Measurements from ENCODE around the gene EXD3.

Gene EXD3

DNA sequence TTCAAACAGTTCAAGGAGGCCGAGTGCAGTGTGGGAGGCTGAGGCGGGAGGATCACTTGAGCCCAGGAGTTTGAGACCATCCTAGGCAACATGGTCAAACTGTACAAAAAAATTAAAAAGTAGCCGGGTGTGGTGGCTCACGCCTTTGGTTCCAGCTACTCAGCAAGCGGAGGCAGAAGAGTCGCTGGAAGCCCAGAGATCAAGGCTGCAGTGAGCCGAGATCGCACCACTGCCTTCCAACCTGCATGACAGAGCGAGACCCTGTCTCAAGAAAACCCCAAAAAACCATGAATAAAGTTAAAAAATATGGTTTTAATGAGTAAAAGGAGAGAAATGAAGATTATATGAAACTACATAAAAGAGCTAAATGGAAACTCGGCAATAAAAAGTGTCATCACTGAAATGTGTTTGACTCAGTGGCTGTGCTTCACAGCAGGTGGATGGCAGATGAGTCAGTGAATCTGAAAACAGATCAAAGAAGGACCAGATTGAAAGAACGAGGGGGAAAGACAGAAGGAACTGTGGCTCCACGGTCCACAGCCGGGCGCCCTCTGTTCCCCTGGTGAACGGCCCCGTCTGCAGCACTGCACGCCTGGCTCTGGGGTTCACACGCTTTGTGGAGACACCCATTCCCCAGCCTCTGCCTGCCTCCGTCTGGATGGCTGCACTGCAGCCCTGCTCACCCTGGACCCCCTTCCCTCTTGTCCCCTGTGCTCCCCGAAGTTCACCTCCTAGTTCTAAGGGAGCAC lies 25.1 kb downstream of the EXD3 start:
- no peak for DNase-seq (ENCODE audit: low read depth)
- TF ChIP-seq, protein P1, sequence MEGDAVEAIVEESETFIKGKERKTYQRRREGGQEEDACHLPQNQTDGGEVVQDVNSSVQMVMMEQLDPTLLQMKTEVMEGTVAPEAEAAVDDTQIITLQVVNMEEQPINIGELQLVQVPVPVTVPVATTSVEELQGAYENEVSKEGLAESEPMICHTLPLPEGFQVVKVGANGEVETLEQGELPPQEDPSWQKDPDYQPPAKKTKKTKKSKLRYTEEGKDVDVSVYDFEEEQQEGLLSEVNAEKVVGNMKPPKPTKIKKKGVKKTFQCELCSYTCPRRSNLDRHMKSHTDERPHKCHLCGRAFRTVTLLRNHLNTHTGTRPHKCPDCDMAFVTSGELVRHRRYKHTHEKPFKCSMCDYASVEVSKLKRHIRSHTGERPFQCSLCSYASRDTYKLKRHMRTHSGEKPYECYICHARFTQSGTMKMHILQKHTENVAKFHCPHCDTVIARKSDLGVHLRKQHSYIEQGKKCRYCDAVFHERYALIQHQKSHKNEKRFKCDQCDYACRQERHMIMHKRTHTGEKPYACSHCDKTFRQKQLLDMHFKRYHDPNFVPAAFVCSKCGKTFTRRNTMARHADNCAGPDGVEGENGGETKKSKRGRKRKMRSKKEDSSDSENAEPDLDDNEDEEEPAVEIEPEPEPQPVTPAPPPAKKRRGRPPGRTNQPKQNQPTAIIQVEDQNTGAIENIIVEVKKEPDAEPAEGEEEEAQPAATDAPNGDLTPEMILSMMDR (IDR thresholded peaks at IDR 0.05; ENCODE audit: control insufficient read depth, extremely low read depth, insufficient read depth) = no peak
- no peak overlapping the region for H3K4me3 ChIP-seq (ENCODE audit: low read depth, low read length)

DNA sequence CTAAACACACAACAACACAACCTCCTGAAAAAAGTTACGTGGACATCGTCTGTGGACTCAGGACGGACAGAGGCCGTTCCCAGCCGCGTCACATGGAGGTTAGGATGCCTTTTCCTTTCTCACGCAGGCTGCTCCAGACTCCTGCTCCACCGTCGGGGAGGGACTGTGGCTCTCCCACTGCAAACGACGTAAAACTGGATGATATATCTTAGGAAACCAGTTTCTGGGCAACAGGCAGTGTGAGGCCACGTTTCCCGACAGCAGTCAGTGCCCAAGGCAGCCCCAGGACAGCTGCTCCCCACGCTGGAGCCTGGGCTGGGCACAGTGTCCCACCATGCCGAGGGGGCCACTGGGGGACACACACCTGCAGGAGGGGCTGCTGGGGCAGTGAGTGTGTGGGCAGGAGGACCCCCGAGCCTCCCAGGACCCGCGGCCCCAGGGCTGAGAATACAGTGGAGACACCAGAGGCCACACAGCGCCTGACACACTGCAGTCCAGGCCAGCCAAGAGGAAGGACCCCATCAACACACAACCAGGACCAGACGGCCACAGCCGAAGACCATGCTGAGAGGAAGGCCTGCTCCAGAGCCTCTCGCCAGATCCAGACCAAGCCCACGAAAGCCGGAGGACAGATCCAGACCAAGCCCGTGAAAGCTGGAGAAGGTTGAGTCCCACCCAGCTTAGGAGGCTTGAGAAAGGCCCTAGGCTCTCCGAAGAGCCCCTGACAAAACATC lies 26.2 kb downstream of the EXD3 start:
- no peak for DNase-seq (ENCODE audit: low read depth)
- TF ChIP-seq, protein P1 (IDR thresholded peaks at IDR 0.05; ENCODE audit: control insufficient read depth, extremely low read depth, insufficient read depth) = no peak
- H3K4me3 ChIP-seq (ENCODE audit: low read depth, low read length) = no peak overlapping the region

DNA sequence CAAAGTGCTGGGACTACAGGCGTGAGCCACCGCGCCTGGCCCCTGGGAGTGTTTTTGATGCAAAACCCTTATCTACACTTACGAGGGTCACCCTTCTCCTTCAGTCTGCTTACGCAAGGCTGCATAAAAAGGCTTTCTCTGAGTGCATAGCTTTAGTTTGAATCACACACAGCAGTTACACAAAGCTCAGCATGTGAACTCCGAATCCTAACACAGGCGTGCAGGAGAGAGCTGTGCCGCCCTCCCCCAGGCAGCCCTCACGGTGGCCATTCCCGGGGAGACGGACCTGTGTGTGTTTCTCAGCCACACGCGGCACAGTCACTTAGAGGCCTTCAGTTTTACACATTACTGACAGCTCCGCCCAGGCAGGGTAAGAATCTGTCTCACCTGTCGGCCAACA lies 26.7 kb downstream of the EXD3 start:
- H3K4me3 ChIP-seq (ENCODE audit: low read depth, low read length) = no peak overlapping the region
- no peak for DNase-seq (ENCODE audit: low read depth)
- TF ChIP-seq, protein P1 (IDR thresholded peaks at IDR 0.05; ENCODE audit: control insufficient read depth, extremely low read depth, insufficient read depth) = no peak

DNA sequence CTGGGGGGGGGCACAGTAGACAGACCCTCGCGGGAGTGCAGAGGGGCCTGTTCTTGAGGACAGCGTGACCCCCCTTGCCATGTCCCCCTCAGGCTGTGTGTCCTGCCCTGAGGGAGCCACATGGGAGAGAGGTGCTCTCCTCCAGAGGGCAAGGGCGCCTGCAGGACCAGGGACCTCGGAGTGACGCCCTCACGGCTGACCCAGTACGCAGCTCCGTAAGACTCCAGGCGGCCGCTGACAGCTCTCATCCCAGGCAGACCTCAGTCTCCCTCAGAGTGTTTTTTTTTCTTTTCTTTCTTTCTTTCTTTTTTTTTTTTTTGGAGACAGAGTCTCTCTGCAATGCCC lies 27.3 kb downstream of the EXD3 start:
- TF ChIP-seq, protein P1 (IDR thresholded peaks at IDR 0.05; ENCODE audit: control insufficient read depth, extremely low read depth, insufficient read depth) = no peak
- H3K4me3 ChIP-seq (ENCODE audit: low read depth, low read length) = no peak overlapping the region
- DNase-seq (ENCODE audit: low read depth) = no peak

DNA sequence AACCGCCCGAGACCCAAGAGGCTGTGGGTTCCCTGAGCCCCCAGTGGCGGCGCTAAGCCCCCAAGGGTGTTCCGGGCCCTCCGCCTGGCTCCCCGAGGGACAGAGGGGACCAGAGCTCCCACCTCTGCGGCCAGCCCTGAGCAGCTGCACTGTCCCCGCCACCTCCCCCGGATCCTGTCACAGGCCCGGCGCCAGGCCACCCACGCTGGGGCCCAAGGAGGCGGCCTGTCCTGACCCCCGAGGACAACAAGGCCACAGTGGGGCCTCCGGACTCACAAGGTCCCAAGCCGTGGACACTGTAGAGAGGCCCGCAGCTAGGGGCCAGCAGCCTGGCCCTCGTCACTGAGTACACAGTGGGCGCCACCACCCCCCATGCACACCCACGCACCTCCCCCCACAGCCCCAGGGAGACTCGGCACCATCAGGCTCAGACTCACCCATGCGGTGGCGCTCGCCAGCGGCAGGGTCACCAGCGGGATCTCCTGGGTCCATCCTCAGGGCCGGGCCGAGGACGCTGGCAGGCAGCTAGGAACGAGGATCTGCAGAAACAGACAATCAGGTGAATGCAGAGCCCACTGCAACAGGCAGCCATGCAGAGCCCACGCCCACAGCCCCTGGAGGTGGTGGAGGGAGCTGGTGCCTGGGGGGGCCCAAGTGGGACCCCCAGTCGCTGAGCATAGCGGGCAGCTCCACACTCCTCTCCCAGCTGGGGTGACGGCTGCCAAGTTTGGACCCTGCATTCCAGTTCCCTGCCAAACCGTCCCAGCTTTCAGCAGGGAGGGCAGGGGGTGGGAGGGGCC lies 27.9 kb downstream of the EXD3 start:
- H3K4me3 ChIP-seq (ENCODE audit: low read depth, low read length) = no peak overlapping the region
- DNase-seq (ENCODE audit: low read depth) = no peak
- TF ChIP-seq, protein P1 (IDR thresholded peaks at IDR 0.05; ENCODE audit: control insufficient read depth, extremely low read depth, insufficient read depth) = no peak

DNA sequence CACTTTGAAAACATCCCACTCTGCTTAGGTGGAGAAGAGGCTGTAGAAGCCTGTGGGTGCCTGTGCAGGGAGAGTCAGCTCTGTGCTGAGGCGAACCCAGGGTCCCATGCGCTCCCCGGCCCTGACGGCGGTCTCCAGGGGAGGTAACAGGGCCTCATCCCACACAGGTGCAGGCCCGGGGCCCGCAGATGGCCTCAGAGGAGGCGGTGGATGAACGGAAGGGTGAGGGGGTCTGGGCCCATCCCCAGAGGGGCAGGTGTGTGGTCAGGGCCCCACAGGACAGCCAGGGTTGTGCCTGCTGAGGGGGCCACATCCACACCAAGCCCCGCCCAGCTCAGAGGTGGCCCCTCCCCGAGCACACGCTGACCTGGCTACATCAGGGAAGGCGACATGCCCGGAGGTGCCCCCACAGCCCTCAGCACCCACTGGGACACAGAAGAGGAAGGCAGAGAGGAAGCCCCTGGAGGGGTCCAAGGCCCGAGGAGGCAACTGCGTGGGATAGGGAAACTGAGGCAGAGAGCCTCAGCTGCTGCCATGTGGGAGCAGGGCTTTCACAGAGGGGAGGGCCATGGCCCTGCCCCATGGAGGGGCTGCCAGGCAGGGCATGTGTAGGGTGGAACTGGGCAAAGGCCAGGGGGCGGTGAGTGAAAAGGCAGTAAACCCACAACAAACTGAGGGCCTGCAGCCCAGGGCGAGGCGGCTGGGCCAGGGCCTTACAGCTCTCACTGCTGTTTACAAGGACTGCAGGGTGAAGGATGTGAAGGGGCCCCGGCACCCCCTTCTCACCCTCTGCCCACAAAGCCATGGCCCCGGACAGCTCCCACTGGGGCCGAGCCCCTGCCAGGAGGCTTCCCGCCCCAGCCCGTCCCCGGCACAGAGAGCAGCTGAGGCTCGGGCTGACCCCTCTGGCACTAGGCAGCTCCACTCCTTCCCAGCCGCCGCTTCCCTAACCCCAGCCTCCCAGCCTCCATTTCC lies 29.5 kb downstream of the EXD3 start:
- H3K4me3 ChIP-seq (ENCODE audit: low read depth, low read length) = no peak overlapping the region
- no peak for DNase-seq (ENCODE audit: low read depth)
- TF ChIP-seq, protein P1 (IDR thresholded peaks at IDR 0.05; ENCODE audit: control insufficient read depth, extremely low read depth, insufficient read depth) = no peak
